ENCODE data around the gene UBE4A.

Gene UBE4A

DNA sequence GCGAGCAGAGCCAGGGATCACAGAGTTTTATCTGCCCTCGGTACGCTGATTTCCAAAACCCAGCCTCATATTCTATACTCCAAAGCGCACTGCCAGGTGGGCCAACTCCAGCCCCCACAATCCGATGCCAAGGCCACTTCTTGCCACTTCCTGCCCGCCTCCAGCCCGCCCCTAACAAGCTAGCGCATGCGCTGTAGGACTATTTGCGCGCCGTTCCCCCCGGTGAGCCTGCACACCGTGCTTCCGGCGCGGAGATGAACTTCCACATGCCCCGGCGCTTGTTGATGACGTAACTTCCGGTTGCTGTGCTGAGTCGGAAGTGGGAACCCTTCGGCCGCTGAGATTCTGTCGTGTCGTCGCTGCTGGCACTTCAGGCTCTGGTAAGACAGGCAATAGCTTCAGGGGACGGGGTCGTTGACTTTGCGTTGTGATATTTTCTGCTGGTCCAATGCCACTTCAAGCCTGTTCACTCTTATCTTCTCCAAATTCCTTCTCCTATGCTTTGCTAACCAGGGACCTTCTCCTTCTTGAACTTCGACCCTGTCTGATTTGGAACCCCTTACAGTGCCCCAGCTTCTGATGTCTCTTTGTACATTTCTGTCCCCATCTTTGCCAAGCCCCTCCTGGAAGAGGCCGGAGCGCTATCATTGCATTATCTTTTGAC, at the start of gene UBE4A:
TSS of gene UBE4A (plus strand) at position 306 of the 664 bp plus-strand sequence. CDS start 5,481 bp downstream, outside the sequence.
- DNase-seq (ENCODE audit: low spot score): peak; percentile 94

GRCh38 chr11:118310271-118310670, 49.1 kb upstream of the UBE4A start:
- no peak for DNase-seq (ENCODE audit: low spot score)

DNA sequence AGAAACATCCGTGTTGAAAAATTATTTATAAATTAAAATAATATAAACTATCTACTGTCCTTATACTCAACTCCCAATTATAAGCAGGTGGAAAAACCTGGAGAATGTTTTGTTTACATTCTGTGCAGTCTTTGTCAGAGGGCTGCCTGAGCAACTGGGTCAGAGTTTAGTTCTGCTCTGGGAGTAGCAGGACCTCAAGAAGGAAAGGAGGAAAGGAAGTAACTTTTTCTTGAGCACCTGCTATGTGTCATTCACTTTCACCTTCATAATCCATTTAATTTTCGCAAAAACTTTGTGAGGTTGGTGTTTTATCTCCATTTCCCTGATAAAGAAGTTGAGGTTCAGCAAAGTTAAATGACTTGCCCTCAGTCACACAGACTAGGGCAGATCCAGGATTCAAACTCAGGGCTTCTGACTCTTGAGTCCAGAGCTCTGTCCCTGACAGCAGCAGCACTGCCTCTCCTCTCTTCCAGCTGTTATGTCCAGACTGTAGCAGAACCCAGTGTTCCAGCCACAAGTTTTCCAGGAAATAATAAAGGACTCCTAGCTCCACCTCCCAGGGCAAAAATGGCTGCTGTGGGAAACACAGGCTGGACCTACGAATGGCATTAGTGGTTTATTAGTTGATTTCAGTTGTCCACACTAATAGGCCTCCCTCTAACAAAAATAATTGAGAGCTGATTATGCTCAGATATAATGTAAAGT, 48.5 kb upstream of the UBE4A start:
- DNase-seq (ENCODE audit: low spot score): no peak

- no peak for DNase-seq (ENCODE audit: low spot score)
Measured at GRCh38 chr11:118311518-118311917, 47.9 kb upstream of the UBE4A start.

- DNase-seq (ENCODE audit: low spot score): no peak
Measured at GRCh38 chr11:118312328-118312727, 47.1 kb upstream of the UBE4A start.

DNA sequence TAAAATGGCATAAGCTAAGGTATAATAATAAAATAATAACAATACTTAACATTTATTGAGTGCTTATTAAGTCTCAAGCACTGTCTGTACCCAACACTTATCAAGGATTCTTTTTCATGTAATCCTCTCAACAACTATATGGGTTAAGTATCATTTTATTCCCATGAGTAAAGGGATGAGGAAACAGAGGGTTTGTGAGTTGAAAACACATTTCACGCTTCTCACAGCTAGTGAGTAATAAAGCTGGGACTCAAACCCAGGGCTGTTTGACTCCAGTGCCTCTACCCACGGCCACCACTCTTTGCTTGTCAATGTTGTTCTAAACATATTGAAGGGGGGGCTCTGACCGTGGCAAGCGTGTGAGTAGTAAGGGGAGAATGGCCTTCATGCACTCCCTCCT, 46.2 kb upstream of the UBE4A start:
- no peak for DNase-seq (ENCODE audit: low spot score)

GRCh38 chr11:118314988-118315411, 44.4 kb upstream of the UBE4A start:
- DNase-seq (ENCODE audit: low spot score): no peak

DNA sequence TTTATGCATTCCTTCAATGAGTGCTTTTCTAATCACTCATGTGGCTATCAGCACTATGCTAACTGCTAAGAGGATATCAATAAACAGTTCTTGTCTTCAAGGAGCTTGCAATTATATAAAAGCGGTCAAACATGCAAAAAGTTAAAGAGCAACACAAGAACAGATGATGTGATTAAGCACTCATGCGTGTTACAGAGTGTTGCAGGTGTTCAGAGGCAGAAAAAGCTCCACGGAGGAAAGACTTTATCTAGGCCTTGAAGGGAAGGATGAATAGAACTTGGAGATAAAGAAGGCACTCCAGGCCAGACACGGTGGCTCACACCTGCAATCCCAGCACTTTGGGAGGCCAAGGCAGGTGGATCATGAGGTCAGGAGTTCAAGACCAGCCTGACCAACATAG, 41.3 kb upstream of the UBE4A start:
- DNase-seq (ENCODE audit: low spot score): no peak

- no peak for DNase-seq (ENCODE audit: low spot score)
Measured at GRCh38 chr11:118318581-118319336, 40.6 kb upstream of the UBE4A start.

DNA sequence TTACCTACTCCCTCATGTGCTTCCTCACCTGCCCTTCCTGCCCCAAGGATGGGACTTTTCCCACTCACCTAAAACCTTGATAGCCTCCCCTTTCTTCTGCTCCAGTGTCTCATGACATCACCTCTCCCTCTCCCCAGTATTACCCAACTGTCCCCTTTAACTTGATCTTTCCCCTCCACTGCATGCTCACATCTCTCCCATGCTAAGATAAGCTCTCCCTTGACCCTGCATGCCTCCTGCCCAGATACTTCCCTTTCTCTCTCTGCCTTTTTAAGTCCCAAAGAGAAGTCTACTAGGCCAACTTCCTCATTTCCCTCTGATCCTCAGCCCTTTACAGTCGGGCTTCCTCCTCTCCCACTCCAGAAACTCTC, 40.1 kb upstream of the UBE4A start:
- peak; percentile 30 for DNase-seq (ENCODE audit: low spot score)

DNA sequence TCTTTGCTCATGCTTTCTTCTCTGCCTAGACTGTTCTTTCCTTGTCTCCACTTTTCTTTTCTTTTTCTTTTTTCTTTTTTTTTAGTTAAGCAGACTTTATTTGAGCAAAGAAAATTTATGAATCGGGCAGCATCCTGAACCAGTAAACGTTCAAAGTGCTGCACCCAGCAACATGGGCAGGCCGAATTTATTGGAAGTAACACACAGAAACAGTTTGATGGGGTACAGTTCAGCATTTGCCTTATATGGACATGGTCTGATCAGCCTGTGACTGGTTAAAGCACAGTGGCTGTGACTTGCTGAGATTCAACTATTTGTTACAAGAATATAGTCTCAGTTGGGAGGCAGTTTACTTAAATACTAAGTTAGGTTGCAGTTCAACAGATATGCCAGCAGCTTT, 38.9 kb upstream of the UBE4A start:
- no peak for DNase-seq (ENCODE audit: low spot score)

- DNase-seq (ENCODE audit: low spot score): no peak
Measured at GRCh38 chr11:118321386-118322082, 37.9 kb upstream of the UBE4A start.

DNA sequence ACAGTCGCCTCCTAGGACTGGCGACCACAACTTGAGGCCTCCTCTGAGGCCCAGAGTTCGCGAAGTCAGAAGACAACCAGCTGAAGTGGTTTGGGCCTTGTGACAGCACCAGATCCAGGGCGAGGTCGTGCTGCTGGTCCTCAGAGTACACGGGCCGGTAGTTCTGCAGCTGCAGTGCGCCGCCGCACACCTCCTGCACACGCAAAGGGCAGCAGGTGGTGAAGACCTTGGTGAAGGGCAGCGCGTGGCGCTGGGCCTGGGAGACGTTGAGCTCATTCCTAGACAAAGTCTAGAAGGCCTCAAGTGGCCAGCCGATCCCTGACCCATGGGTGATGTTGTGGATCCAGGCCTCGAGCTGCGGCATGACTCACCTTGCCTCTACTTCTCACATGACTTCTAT, 36.7 kb upstream of the UBE4A start:
- DNase-seq (ENCODE audit: low spot score): no peak

DNA sequence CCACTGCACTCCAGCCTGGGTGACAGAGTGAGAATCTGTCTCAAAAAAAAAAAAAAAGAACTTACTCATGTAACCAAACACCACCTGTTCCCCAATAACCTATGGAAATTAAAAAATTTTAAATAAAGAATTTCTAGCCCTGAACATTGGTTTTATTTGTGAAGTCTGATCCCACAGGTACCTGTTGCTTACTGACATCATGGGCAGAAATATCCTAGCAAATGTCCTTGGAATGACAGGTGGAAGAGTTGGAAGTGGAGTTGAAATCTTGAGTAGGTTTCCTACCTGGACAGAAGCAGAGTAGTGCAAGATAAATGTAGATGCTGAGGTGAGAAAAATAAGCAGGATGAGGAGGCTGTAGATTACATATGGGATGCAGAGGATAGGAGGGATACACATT, 34.1 kb upstream of the UBE4A start:
- DNase-seq (ENCODE audit: low spot score): no peak

DNA sequence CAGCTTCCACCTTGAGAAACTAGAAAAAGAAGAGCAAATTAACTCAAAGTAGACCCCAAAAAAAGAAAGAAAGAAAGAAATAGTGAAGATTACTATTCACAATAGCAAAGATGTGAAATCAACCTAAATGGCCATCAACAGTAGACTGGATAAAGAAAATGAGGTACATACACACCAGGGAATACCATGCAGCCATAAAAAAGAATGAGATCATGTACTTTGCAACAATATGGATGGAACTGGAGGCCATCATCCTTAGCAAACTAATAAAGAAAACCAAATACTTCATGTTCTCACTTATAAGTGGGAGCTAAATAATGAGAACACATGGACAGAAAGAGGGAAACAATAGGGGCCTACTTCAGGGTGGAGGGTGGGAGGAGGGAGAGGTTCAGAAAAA, 30.7 kb upstream of the UBE4A start:
- no peak for DNase-seq (ENCODE audit: low spot score)

DNA sequence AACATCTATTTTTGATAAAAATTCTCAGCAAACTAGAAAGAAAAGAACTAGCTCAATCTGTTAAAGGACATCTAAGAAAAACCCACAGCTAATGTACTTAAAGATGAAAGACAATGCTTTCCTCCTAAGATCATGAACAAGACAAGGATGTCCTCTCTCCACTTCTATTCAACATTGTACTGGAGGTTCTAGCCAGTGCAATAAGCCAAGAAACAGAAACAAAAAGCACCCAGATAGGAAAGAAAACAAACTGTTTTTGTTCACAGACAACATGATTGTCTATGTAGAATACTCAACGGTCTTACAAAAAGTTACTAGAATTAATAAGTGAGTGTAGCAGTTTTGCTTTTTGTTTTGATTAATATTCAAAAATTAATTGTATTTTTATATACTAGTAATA, 24.7 kb upstream of the UBE4A start:
- no peak for DNase-seq (ENCODE audit: low spot score)

- DNase-seq (ENCODE audit: low spot score): no peak
Measured at GRCh38 chr11:118338637-118339061, 20.8 kb upstream of the UBE4A start.

- DNase-seq (ENCODE audit: low spot score): no peak
Measured at GRCh38 chr11:118339281-118339961, 20.0 kb upstream of the UBE4A start.

DNA sequence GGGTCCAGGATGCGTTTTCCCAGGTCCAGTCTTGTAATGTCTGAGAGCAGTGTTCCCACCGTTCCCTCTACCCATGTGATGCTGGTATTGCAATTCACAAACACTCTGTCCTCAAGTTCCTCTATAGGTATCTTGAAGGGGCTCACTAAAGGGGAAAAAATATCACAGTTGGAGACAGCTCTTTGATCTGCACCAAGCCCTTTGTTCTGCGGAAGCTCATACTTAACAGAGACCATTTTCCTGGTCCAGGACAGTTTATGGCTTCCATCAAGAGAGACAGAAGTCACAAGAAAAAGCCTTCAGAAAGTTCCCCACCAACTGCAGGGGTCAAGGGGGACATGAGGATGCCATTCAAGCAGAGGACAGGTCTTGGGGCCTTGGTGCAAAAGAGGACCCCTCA, 19.0 kb upstream of the UBE4A start:
- no peak for DNase-seq (ENCODE audit: low spot score)

GRCh38 chr11:118341261-118341660, 18.1 kb upstream of the UBE4A start:
- no peak for DNase-seq (ENCODE audit: low spot score)

- DNase-seq (ENCODE audit: low spot score): no peak
Measured at GRCh38 chr11:118341815-118342489, 17.4 kb upstream of the UBE4A start.
